Measurements from ENCODE around the gene CFAP100. TPM values are rescaled to one million over a fixed set of nuclear protein-coding genes. Genes with fewer than 3 reads are reported as not detected.

Gene CFAP100
- total RNA-seq, 1 experiment from 2014 or later, result not detected

DNA sequence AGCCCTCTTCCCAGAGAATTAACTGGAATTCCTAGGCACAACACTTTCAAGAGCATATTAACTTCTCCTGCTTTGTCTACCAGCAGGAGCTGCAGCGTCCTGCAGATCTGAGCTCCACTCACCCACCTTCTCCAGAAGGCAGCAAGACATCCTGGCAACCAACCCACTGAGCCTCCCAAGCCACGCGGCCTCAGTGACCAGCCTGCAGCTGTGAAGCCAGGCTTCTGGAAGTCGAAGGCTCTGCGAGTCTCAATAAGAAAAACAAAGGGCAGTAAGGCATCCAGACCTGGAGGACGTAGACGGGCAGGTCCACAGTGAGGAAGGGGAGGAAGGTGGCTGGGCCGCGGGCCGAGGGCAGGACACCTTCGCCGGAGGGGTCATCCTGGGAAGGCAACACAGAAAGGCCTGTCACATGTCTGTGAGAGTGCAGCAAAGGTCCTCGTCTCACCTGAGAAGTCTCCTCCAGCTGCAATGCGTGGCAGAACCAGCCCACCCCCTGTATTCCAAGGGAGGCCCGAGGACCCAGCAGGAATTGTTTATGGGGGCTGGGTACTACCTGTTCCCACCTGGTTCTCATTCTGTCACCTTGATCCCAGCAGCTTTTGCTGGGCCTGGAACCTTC is 44.7 kb downstream of the CFAP100 start:
- H3K4me3 ChIP-seq (replicated peaks in 1 of 2; ENCODE audit: low read depth in 1 of 2, low read length in 2 of 2), result no peak overlapping the region
- no peaks in the 10 kb centered on the region for H3K4me1 ChIP-seq (ENCODE audit: control insufficient read depth in 1 of 2, insufficient read depth in 2 of 2, low read length in 2 of 2)
- no peak overlapping the region for H3K27ac ChIP-seq (ENCODE audit: low read depth, low read length)
- intact Hi-C loops (cut with micrococcal nuclease), result no loop called here
- peaks cover 0 to 7% of the 10 kb centered on the region in 2 experiments; a peak in 2 of 4 replicates for H3K36me3 ChIP-seq (ENCODE audit: control insufficient read depth in 1 of 2, insufficient read depth in 2 of 2, low read length in 2 of 2)
- RAD21 ChIA-PET (ENCODE audit: low non-redundant PET in 1 of 2, low total read pairs in 2 of 2, uncharacterized antibody in 2 of 2, unreplicated experiment in 2 of 2), result no interaction called here
- no peaks in the 10 kb centered on the region for H3K9me2 ChIP-seq (ENCODE audit: insufficient read depth)
- TF ChIP-seq TCF7L2 (IDR thresholded peaks at IDR 0.05; ENCODE audit: borderline replicate concordance, extremely low read depth, insufficient read depth, insufficient read length) (no peak), MAX (IDR thresholded peaks at IDR 0.05) (no peak), ELF1 (IDR thresholded peaks at IDR 0.05; ENCODE audit: borderline replicate concordance, low read depth) (no peak), SRF (IDR thresholded peaks at IDR 0.05; ENCODE audit: low read depth) (no peak), EZH2phosphoT487 (IDR thresholded peaks at IDR 0.05; ENCODE audit: borderline replicate concordance) (no peak), EZH2 (IDR thresholded peaks at IDR 0.05) (no peak), FOSL1 (IDR thresholded peaks at IDR 0.05; ENCODE audit: low read depth) (no peak), CBX3 (IDR thresholded peaks at IDR 0.05; ENCODE audit: low read depth) (no peak), SIN3A (IDR thresholded peaks at IDR 0.05; ENCODE audit: low read depth) (no peak), POLR2A (IDR thresholded peaks at IDR 0.05; ENCODE audit: borderline replicate concordance, extremely low read depth, insufficient read depth, insufficient read length) (no peak), YY1 (IDR thresholded peaks at IDR 0.05; ENCODE audit: extremely low read depth, insufficient replicate concordance, low read depth, low read length) (no peak), JUND (IDR thresholded peaks at IDR 0.05) (no peak), EGR1 (IDR thresholded peaks at IDR 0.05; ENCODE audit: low read depth) (no peak), ZFX (IDR thresholded peaks at IDR 0.05) (no peak)
- TF ChIP-seq, protein P1, sequence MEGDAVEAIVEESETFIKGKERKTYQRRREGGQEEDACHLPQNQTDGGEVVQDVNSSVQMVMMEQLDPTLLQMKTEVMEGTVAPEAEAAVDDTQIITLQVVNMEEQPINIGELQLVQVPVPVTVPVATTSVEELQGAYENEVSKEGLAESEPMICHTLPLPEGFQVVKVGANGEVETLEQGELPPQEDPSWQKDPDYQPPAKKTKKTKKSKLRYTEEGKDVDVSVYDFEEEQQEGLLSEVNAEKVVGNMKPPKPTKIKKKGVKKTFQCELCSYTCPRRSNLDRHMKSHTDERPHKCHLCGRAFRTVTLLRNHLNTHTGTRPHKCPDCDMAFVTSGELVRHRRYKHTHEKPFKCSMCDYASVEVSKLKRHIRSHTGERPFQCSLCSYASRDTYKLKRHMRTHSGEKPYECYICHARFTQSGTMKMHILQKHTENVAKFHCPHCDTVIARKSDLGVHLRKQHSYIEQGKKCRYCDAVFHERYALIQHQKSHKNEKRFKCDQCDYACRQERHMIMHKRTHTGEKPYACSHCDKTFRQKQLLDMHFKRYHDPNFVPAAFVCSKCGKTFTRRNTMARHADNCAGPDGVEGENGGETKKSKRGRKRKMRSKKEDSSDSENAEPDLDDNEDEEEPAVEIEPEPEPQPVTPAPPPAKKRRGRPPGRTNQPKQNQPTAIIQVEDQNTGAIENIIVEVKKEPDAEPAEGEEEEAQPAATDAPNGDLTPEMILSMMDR (IDR thresholded peaks at IDR 0.05 in 2 of 3, conservative IDR thresholded peaks at IDR 0.05 in 1 of 3; ENCODE audit: borderline replicate concordance in 1 of 3, insufficient read depth in 1 of 3, low read depth in 2 of 3, low read length in 2 of 3), result no peak
- TF ChIP-seq, protein P2, sequence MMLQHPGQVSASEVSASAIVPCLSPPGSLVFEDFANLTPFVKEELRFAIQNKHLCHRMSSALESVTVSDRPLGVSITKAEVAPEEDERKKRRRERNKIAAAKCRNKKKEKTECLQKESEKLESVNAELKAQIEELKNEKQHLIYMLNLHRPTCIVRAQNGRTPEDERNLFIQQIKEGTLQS (IDR thresholded peaks at IDR 0.05), result no peak
- no peaks in the 10 kb centered on the region for H4K20me1 ChIP-seq (ENCODE audit: insufficient read depth)
- H3K9ac ChIP-seq (ENCODE audit: low read length), result no peak overlapping the region
- POLR2A ChIA-PET, result no interaction called here
- H3K9me3 ChIP-seq (ENCODE audit: control insufficient read depth in 1 of 2, insufficient read depth in 1 of 2, low read depth in 1 of 2, low read length in 2 of 2), result no peaks in the 10 kb centered on the region
- no peak overlapping the region for H3K4me2 ChIP-seq (ENCODE audit: low read length)
- H2AFZ ChIP-seq (ENCODE audit: low read depth, low read length, poor library complexity, severe bottlenecking), result no peak overlapping the region
- CTCF ChIA-PET, result no interaction called here
- H3K79me2 ChIP-seq (ENCODE audit: insufficient read depth, low read length), result no peaks in the 10 kb centered on the region
- no peaks in the 10 kb centered on the region for H3K27me3 ChIP-seq (ENCODE audit: insufficient read depth, low read length)
- ATAC-seq (no peak), DNase-seq (ENCODE audit: low read depth, low spot score) (no peak)
- no TSS peak for BruUV-seq (replicated peaks)
